Cardiac atrium fibroblast (primary cell): ENCODE results near the gene TRMT10B. TPM values are rescaled to one million over a fixed set of nuclear protein-coding genes. Genes with fewer than 3 reads are reported as not detected.

Source experiments
- total RNA-seq: library from RNA; depleted of rRNA; stranded (reverse); fragments of >200 nt; gene quantifications from 2 replicates; pipeline ENCODE4 v1.2.3, GENCODE V29; 2015

Gene TRMT10B, protein sequence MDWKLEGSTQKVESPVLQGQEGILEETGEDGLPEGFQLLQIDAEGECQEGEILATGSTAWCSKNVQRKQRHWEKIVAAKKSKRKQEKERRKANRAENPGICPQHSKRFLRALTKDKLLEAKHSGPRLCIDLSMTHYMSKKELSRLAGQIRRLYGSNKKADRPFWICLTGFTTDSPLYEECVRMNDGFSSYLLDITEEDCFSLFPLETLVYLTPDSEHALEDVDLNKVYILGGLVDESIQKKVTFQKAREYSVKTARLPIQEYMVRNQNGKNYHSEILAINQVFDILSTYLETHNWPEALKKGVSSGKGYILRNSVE
- total RNA-seq: 3.6 and 3.9 TPM in 2 replicates

GRCh38 chr9:37753489-37754190, at the start of gene TRMT10B:
TRMT10B (plus strand) TSS chr9:37753805; CDS start chr9:37761932, 8,127 bp downstream.

GRCh38 chr9:37784616-37785483, 31.2 kb downstream of the TRMT10B start, which contains the start of gene EXOSC3:
EXOSC3 (minus strand) TSS chr9:37785064; CDS start chr9:37785044, 20 bp downstream.

DNA sequence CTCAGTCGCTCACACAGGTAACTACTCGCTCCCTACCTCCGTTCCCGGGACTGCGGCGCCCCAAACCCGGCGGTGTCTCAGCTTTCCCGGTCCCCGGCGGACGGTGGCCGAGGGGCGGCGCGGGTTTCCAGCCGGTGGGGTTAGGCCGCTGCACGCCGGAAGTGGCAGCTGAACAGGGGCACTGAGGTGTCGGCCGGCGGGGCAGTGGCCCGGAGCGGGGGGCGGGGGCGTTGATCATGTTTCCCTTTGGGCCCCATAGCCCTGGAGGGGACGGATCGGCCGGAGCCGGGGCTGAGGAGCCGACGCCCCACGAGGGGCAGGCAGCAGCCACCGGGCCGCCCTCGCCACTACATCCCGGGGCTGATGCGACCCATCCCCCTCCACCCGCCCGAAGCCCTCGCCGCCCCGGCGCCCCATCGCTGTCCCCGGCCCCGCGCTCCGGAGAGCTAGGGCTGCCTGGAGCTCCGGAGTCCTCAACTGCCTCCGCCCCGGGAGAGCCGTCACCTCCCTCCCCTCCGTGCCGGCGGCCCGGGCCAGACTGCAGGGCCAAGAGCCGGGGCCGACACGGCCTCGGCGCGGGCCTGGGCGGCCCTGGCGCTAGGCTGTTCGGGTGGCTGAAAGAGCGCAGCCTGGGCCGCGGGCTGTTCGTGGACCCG, 47.2 kb downstream of the TRMT10B start, which contains the start of gene DCAF10:
TSS of gene DCAF10 (plus strand) at position 167 of the 656 bp plus-strand sequence. CDS start at position 237, 70 bp downstream.

Other genes starting within 250 kb of the TRMT10B start
- gene FBXO10, start 177.4 kb upstream of the TRMT10B start, total RNA-seq: 6.8 and 7.6 TPM in 2 replicates
- gene TOMM5, start 161.2 kb upstream of the TRMT10B start, total RNA-seq: 107 and 120 TPM in 2 replicates
- gene FRMPD1, start 102.9 kb upstream of the TRMT10B start, total RNA-seq: not detected in 2 replicates
- gene EXOSC3, start 31.3 kb downstream of the TRMT10B start, total RNA-seq: 11.2 and 30.0 TPM in 2 replicates
- gene DCAF10, start 47.0 kb downstream of the TRMT10B start, total RNA-seq: 8.9 and 11.9 TPM in 2 replicates
- gene SLC25A51, start 150.3 kb downstream of the TRMT10B start, total RNA-seq: 17.9 and 27.4 TPM in 2 replicates